ENCODE data around the gene FKBP14. TPM values are rescaled to one million over a fixed set of nuclear protein-coding genes. Genes with fewer than 3 reads are reported as not detected.
A peak's percentile ranks its signal among the peaks of the same experiment; 100 is the strongest.

Gene FKBP14
- polyA plus RNA-seq, 1 of the 3 experiments (the other 2 are of a cell fraction) = 15.7 TPM

DNA sequence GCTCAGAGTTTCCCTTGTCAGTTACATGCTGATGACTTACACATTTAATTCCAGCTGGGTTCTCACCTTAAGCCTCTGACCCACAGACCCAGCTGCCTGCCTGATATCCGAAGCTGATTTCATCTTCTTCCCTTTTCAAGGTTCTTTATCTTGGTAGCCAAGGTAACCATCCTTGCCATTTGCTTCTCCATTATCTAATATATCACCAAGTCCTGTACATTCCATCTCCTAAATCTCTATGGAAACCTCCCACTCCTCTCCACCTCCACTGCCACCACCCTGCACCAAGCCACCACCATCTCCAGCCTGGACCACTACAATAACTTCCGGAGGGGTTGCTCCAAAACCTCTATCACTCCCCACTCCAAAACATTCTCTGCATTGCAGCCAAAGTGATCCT is 56.8 kb downstream of the FKBP14 start:
- ChIA-PET POLR2A (no interaction called here), CTCF (interaction anchor here (0.7 to 3.2 kb wide), 5 partner anchors 10 to 92 kb away, joined by 3 to 12 read pairs (median 5); no protein-coding TSS in a partner anchor)
- H3K9me3 ChIP-seq = no peaks in the 10 kb centered on the region
- no peaks in the 10 kb centered on the region for H3K9me2 ChIP-seq
- no peak overlapping the region for H3K4me3 ChIP-seq (ENCODE audit: low read depth in 2 of 2, low read length in 1 of 2)
- H3K36me3 ChIP-seq (replicated peaks in 1 of 2; ENCODE audit: control insufficient read depth in 1 of 2, insufficient read depth in 2 of 2, low read length in 1 of 2) = peaks cover 33 to 34% of the 10 kb centered on the region in 2 experiments
- 77% methylated on average over 2 of the region's 2 CpGs for WGBS (ENCODE audit: low lambda C conversion rate)
- H3K4me2 ChIP-seq = no peak overlapping the region
- H3K27ac ChIP-seq (ENCODE audit: low read depth in 2 of 2, low read length in 1 of 2) = no peak overlapping the region
- H3F3A ChIP-seq (replicated peaks; ENCODE audit: insufficient read depth) = peaks cover 4% of the 10 kb centered on the region
- no peak overlapping the region for H2AFZ ChIP-seq (ENCODE audit: low read depth)
- H3K79me2 ChIP-seq (ENCODE audit: insufficient read depth) = peaks cover 83% of the 10 kb centered on the region
- H4K20me1 ChIP-seq (ENCODE audit: insufficient read depth) = peaks cover 28% of the 10 kb centered on the region
- no peak for DNase-seq
- H3K27me3 ChIP-seq (ENCODE audit: insufficient read depth) = no peaks in the 10 kb centered on the region
- peaks cover 0 to 4% of the 10 kb centered on the region in 2 experiments; a peak in 1 of 4 replicates for H3K4me1 ChIP-seq (ENCODE audit: control insufficient read depth in 1 of 2, insufficient read depth in 2 of 2, low read depth in 1 of 2, low read length in 1 of 2)
- TF ChIP-seq FOXJ3 (CRISPR knock-in tag; IDR thresholded peaks at IDR 0.05) (no peak), MEF2A (IDR thresholded peaks at IDR 0.05; ENCODE audit: borderline replicate concordance, low read depth) (no peak), RFX5 (IDR thresholded peaks at IDR 0.05; ENCODE audit: low read length) (no peak), EP300 (IDR thresholded peaks at IDR 0.05; ENCODE audit: borderline replicate concordance in 1 of 2, low read depth in 1 of 2, low read length in 1 of 2) (no peak), CHD2 (IDR thresholded peaks at IDR 0.05; ENCODE audit: low read length, partially characterized antibody) (no peak), RXRA (IDR thresholded peaks at IDR 0.05; ENCODE audit: borderline replicate concordance, low read depth) (no peak), POLR2AphosphoS5 (IDR thresholded peaks at IDR 0.05; ENCODE audit: low read depth, low read length) (no peak), MXI1 (IDR thresholded peaks at IDR 0.05; ENCODE audit: low read depth, low read length) (no peak), FOXM1 (IDR thresholded peaks at IDR 0.05; ENCODE audit: low read depth) (no peak)
- TF ChIP-seq, protein P1, sequence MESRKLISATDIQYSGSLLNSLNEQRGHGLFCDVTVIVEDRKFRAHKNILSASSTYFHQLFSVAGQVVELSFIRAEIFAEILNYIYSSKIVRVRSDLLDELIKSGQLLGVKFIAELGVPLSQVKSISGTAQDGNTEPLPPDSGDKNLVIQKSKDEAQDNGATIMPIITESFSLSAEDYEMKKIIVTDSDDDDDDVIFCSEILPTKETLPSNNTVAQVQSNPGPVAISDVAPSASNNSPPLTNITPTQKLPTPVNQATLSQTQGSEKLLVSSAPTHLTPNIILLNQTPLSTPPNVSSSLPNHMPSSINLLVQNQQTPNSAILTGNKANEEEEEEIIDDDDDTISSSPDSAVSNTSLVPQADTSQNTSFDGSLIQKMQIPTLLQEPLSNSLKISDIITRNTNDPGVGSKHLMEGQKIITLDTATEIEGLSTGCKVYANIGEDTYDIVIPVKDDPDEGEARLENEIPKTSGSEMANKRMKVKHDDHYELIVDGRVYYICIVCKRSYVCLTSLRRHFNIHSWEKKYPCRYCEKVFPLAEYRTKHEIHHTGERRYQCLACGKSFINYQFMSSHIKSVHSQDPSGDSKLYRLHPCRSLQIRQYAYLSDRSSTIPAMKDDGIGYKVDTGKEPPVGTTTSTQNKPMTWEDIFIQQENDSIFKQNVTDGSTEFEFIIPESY (IDR thresholded peaks at IDR 0.05; ENCODE audit: borderline replicate concordance, low read depth) = no peak
- TF ChIP-seq, protein P2, sequence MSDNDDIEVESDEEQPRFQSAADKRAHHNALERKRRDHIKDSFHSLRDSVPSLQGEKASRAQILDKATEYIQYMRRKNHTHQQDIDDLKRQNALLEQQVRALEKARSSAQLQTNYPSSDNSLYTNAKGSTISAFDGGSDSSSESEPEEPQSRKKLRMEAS (IDR thresholded peaks at IDR 0.05; ENCODE audit: low read depth) = no peak
- H3K9ac ChIP-seq = no peak overlapping the region

DNA sequence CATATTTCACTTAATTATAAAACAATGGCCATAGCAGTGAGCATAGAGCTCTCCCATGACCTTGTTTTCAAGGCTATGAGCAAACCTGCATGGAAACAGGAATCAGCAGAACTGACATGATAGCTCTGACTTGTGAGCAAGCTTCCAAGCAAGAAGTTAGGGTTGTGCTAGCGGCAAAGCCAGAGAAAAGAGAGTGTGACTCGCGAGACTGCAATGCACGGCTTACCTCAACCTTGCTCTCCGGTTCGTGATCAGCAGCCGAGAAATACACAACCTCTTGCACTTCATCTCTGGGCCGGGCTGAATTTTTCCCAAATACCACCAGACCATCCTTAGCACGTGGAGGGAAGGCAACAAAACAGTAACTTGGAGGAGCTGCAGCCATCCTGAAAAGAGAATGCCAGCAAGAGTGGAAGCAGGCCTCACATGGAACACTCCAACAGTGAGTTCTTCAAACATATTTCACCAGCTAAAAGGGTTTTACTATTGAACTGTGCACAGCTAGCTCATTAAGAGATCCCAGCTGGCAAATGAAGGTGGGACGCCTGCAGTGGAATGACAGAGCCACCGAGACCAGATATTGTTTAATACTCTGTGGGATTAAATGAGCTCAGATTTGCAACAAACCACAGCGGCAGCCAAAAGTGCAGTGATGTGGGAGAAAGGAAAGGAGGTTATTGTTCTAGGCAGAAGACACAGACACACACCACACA is 57.7 kb downstream of the FKBP14 start:
- Histone ChIP-seq H3K4me1 (ENCODE audit: control insufficient read depth in 1 of 2, insufficient read depth in 2 of 2, low read depth in 1 of 2, low read length in 1 of 2) (peaks cover 0 to 4% of the 10 kb centered on the region in 2 experiments; a peak in 1 of 4 replicates), H3K27ac (ENCODE audit: low read depth in 2 of 2, low read length in 1 of 2) (no peak overlapping the region; a peak in 1 of 4 replicates), H3K9me3 (no peaks in the 10 kb centered on the region), H3K4me2 (no peak overlapping the region), H3K9me2 (no peaks in the 10 kb centered on the region), H3K27me3 (ENCODE audit: insufficient read depth) (no peaks in the 10 kb centered on the region), H3K4me3 (ENCODE audit: low read depth in 2 of 2, low read length in 1 of 2) (no peak overlapping the region), H3K9ac (no peak overlapping the region), H3F3A (replicated peaks; ENCODE audit: insufficient read depth) (peaks cover 4% of the 10 kb centered on the region), H2AFZ (ENCODE audit: low read depth) (no peak overlapping the region), H4K20me1 (ENCODE audit: insufficient read depth) (peaks cover 31% of the 10 kb centered on the region), H3K36me3 (replicated peaks in 1 of 2; ENCODE audit: control insufficient read depth in 1 of 2, insufficient read depth in 2 of 2, low read length in 1 of 2) (peaks cover 34 to 37% of the 10 kb centered on the region in 2 experiments), H3K79me2 (ENCODE audit: insufficient read depth) (peaks cover 74% of the 10 kb centered on the region)
- POLR2A ChIA-PET = no interaction called here
- 89% methylated on average over 12 of the region's 12 CpGs for WGBS (ENCODE audit: low lambda C conversion rate)
- CTCF ChIA-PET = interaction anchor here (0.8 to 1.8 kb wide), 5 partner anchors 9 to 241 kb away, joined by 3 to 6 read pairs (median 3); no protein-coding TSS in a partner anchor
- DNase-seq = no peak
- TF ChIP-seq SMC3 (IDR thresholded peaks at IDR 0.05; ENCODE audit: low read depth, low read length) (no peak), GATA2 (CRISPR knock-in tag; IDR thresholded peaks at IDR 0.05) (no peak), TCF12 (IDR thresholded peaks at IDR 0.05) (no peak), FOSL2 (IDR thresholded peaks at IDR 0.05; ENCODE audit: borderline replicate concordance, low read depth) (peak; percentile 40; the same call in 1 of the 2 replicates), TEAD4 (IDR thresholded peaks at IDR 0.05; ENCODE audit: borderline replicate concordance, insufficient read depth) (no peak), FOXM1 (IDR thresholded peaks at IDR 0.05; ENCODE audit: low read depth) (no peak), EP300 (IDR thresholded peaks at IDR 0.05; ENCODE audit: borderline replicate concordance in 1 of 2, low read depth in 1 of 2, low read length in 1 of 2) (no peak), TAF1 (IDR thresholded peaks at IDR 0.05; ENCODE audit: borderline replicate concordance, low read depth, low read length) (no peak), MXI1 (IDR thresholded peaks at IDR 0.05; ENCODE audit: low read depth, low read length) (no peak), EZH2phosphoT487 (IDR thresholded peaks at IDR 0.05; ENCODE audit: borderline replicate concordance, low read depth) (no peak), MEF2A (IDR thresholded peaks at IDR 0.05; ENCODE audit: borderline replicate concordance, low read depth) (no peak), NRF1 (IDR thresholded peaks at IDR 0.05; ENCODE audit: low read depth, low read length) (no peak), NFIC (IDR thresholded peaks at IDR 0.05; ENCODE audit: borderline replicate concordance) (no peak), RFX5 (IDR thresholded peaks at IDR 0.05; ENCODE audit: low read length) (no peak), GABPA (IDR thresholded peaks at IDR 0.05; ENCODE audit: low read depth) (no peak), JUND (IDR thresholded peaks at IDR 0.05) (peak; percentile 57; the same call in 1 of the 2 replicates)
- TF ChIP-seq, protein P1 (IDR thresholded peaks at IDR 0.05; ENCODE audit: borderline replicate concordance, low read depth) = 0 out of 2 replicates have a peak, but pooled peaks have one; percentile 10

Data from SK-N-SH (cell line).